Measurements from ENCODE around the gene ADGRG4. TPM values are rescaled to one million over a fixed set of nuclear protein-coding genes. Genes with fewer than 3 reads are reported as not detected.

The ADGRG4 gene
- total and polyA plus RNA-seq, 2 of the 8 experiments (the other 6 are each of a cell fraction or from before 2014, with no cell fraction given): not detected

DNA sequence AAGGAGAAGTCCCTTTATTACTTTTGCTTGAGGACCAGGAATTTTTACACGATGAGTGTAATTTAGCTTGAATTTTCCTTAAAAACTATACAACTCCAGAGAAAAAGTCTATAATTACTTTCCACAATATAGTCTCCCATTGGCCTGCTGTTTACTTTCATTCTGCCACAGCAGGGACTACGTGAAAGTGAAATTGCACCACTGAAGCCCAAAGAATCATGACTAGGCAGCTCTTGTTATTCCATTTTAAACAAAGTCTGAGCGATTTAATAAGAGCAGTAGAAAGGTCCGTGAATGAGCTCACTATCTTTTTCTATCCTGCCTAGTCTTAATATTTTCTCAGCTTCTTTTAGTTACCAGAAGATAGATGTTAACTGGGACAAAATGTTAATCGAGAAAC is 68.6 kb downstream of the ADGRG4 start:
- CTCF ChIA-PET (ENCODE audit: partially characterized antibody): no interaction called here
- FAIRE-seq (no peak), DNase-seq (ENCODE audit: low read depth in 1 of 2, low spot score in 2 of 2) (no peak)
- TF ChIP-seq RXRA (IDR thresholded peaks at IDR 0.05; ENCODE audit: insufficient read depth, low read depth, low read length): no peak
- TF ChIP-seq KDM4A (IDR thresholded peaks at IDR 0.05; ENCODE audit: low read depth, low read length, severe bottlenecking): no peak
- TF ChIP-seq SRF (IDR thresholded peaks at IDR 0.05; ENCODE audit: low read depth, low read length): no peak
- TF ChIP-seq, protein P1, sequence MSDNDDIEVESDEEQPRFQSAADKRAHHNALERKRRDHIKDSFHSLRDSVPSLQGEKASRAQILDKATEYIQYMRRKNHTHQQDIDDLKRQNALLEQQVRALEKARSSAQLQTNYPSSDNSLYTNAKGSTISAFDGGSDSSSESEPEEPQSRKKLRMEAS (IDR thresholded peaks at IDR 0.05): no peak
- TF ChIP-seq TAF7 (optimal IDR thresholded peaks at IDR 0.05; ENCODE audit: borderline replicate concordance, low read depth, low read length): no peak
- no peak for TF ChIP-seq ASH2L (IDR thresholded peaks at IDR 0.05; ENCODE audit: low read length)
- no peak for TF ChIP-seq RNF2 (IDR thresholded peaks at IDR 0.05; ENCODE audit: borderline replicate concordance, low read depth, low read length, missing control alignments, poor library complexity, severe bottlenecking)
- TF ChIP-seq KDM5A (IDR thresholded peaks at IDR 0.05; ENCODE audit: low read length): no peak
- no peak for TF ChIP-seq TCF12 (IDR thresholded peaks at IDR 0.05; ENCODE audit: low read depth, low read length)
- TF ChIP-seq NANOG (IDR thresholded peaks at IDR 0.05; ENCODE audit: insufficient read depth, low read depth, low read length, poor library complexity, severe bottlenecking): no peak
- no peak for TF ChIP-seq TBP (IDR thresholded peaks at IDR 0.05; ENCODE audit: low read depth, low read length)
- no peak for TF ChIP-seq HDAC2 (IDR thresholded peaks at IDR 0.05; ENCODE audit: borderline replicate concordance in 1 of 2, low read depth in 2 of 2, low read length in 2 of 2)
- no peak for TF ChIP-seq CREB1 (IDR thresholded peaks at IDR 0.05)

More for the DNA sequence above, 68.6 kb downstream of the ADGRG4 start:
- Histone ChIP-seq H3K9ac (replicated peaks in 1 of 4; ENCODE audit: extremely low read depth in 1 of 4, low read depth in 3 of 4, low read length in 3 of 4) (no peak overlapping the region), H2BK12ac (ENCODE audit: low read depth, low read length) (no peak overlapping the region), H3K9me3 (ENCODE audit: insufficient read depth in 2 of 2, low read depth in 1 of 2, low read length in 1 of 2) (no peaks in the 10 kb centered on the region), H3K4ac (replicated peaks; ENCODE audit: insufficient read length, low read depth, low read length) (no peak overlapping the region), H3K18ac (ENCODE audit: extremely low read depth, low read length) (no peak overlapping the region), H2AK5ac (ENCODE audit: low read depth, low read length) (no peak overlapping the region), H4K5ac (ENCODE audit: insufficient read length, low read depth, low read length) (no peak overlapping the region), H4K20me1 (replicated peaks in 1 of 2; ENCODE audit: control insufficient read depth in 1 of 2, insufficient read depth in 2 of 2, low read length in 2 of 2) (no peaks in the 10 kb centered on the region), H2BK15ac (ENCODE audit: low read length) (no peak overlapping the region), H3K4me1 (replicated peaks in 1 of 4; ENCODE audit: control insufficient read depth in 3 of 4, insufficient read depth in 4 of 4, low read length in 3 of 4) (no peaks in the 10 kb centered on the region), H3K79me1 (ENCODE audit: low read depth, low read length) (no peaks in the 10 kb centered on the region), H3K4me3 (ENCODE audit: extremely low read depth in 1 of 4, insufficient read depth in 2 of 4, low read depth in 3 of 4, low read length in 4 of 4) (no peak overlapping the region), H3K36me3 (ENCODE audit: control insufficient read depth in 2 of 4, insufficient read depth in 4 of 4, low read length in 3 of 4) (no peaks in the 10 kb centered on the region), H3K27ac (ENCODE audit: low read depth, low read length) (no peak overlapping the region), H3K56ac (replicated peaks; ENCODE audit: insufficient read length, low read depth, low read length) (no peak overlapping the region), H2BK120ac (replicated peaks; ENCODE audit: low read depth, low read length) (no peak overlapping the region), H2BK5ac (ENCODE audit: low read depth, low read length) (no peak overlapping the region), H4K8ac (ENCODE audit: extremely low read depth, insufficient read depth, low read length) (no peak overlapping the region), H3K4me2 (ENCODE audit: insufficient read depth in 1 of 2, low read depth in 2 of 2, low read length in 2 of 2) (no peak overlapping the region), H4K91ac (replicated peaks; ENCODE audit: insufficient read length, low read length) (no peak overlapping the region), H3K14ac (ENCODE audit: insufficient read length) (no peak overlapping the region), H3K23me2 (ENCODE audit: low read depth, low read length) (no peaks in the 10 kb centered on the region), H3K79me2 (ENCODE audit: control insufficient read depth in 1 of 2, insufficient read depth in 2 of 2, low read length in 2 of 2) (no peaks in the 10 kb centered on the region), H2AFZ (ENCODE audit: low read length) (no peak overlapping the region), H3K27me3 (replicated peaks in 1 of 4; ENCODE audit: control insufficient read depth in 3 of 4, extremely low read depth in 1 of 4, insufficient read depth in 3 of 4, low read length in 3 of 4) (no peaks in the 10 kb centered on the region), H2BK20ac (ENCODE audit: low read length) (no peak overlapping the region), H3K23ac (ENCODE audit: insufficient read length) (no peak overlapping the region)
- POLR2A ChIA-PET (ENCODE audit: partially characterized antibody): no interaction called here
- WGBS, 2 experiments (ENCODE audit: extremely low coverage in 1 of 2, insufficient coverage in 1 of 2, insufficient read length in 1 of 2, insufficient replicate concordance in 2 of 2, low coverage in 1 of 2, low lambda C conversion rate in 2 of 2, missing lambda C conversion rate in 1 of 2): 78% methylated on average over 5 of the region's 5 CpGs; no CpG with 5 or more reads in 1 of the 2 experiments
